Iris pigment epithelial cell (primary cell): Measurements from ENCODE around the gene HSPB2.
"Not testable (repeated sequence)": the region's sequence is repeated elsewhere in the genome, so short reads cannot be mapped to it uniquely, and the experiment has no call there.

Experiments used
- DNase-seq: peaks from one replicate; pipeline ENCODE4 v3.0.0-alpha.2; 2011; ENCODE audit warnings: low read depth

HSPB2 gene

GRCh38 chr11:111912535-111912934 is at the start of gene HSPB2:
HSPB2 (plus strand) TSS chr11:111912734; CDS start chr11:111912830, 96 bp downstream.
- no peak for DNase-seq

- DNase-seq: no peak
These were observed 42.4 kb upstream of the HSPB2 start for GRCh38 chr11:111870113-111870512.

GRCh38 chr11:111870522-111870885 is 42.0 kb upstream of the HSPB2 start:
- DNase-seq: no peak

- peak; percentile 83 for DNase-seq
These were observed 41.4 kb upstream of the HSPB2 start, which contains the start of gene ALG9 for GRCh38 chr11:111870886-111871692. ALG9 (minus strand) TSS chr11:111871581; CDS start chr11:111871482, 99 bp downstream.

GRCh38 chr11:111871693-111872161 is 40.8 kb upstream of the HSPB2 start:
- DNase-seq: no peak

- peak; percentile 17 for DNase-seq
These were observed 34.1 kb upstream of the HSPB2 start for GRCh38 chr11:111878385-111878848.

GRCh38 chr11:111878849-111879636 is 33.5 kb upstream of the HSPB2 start, which contains the start of the genes CFAP68 and FDXACB1:
CFAP68 (plus strand) TSS chr11:111879541; CDS start chr11:111879561, 20 bp downstream.
FDXACB1 (minus strand) TSS chr11:111879165; CDS start chr11:111879132, 33 bp downstream.
- DNase-seq: peak; percentile 98

GRCh38 chr11:111879637-111879960 is 32.9 kb upstream of the HSPB2 start:
- no peak for DNase-seq

GRCh38 chr11:111882202-111882601 is 30.3 kb upstream of the HSPB2 start:
- no peak for DNase-seq

GRCh38 chr11:111885053-111885452 is 27.5 kb upstream of the HSPB2 start:
- DNase-seq: not testable (repeated sequence)

- no peak for DNase-seq
These were observed 26.5 kb upstream of the HSPB2 start for GRCh38 chr11:111886032-111886431.

GRCh38 chr11:111886844-111887243 is 25.7 kb upstream of the HSPB2 start:
- DNase-seq: peak; percentile 6

GRCh38 chr11:111905411-111905810 is 7.1 kb upstream of the HSPB2 start:
- no peak for DNase-seq

GRCh38 chr11:111906680-111907079 is 5.9 kb upstream of the HSPB2 start:
- no peak for DNase-seq

- no peak for DNase-seq
These were observed 3.8 kb upstream of the HSPB2 start for GRCh38 chr11:111908639-111909305.

- no peak for DNase-seq
These were observed 3.2 kb upstream of the HSPB2 start for GRCh38 chr11:111909378-111909777.

- DNase-seq: no peak
These were observed 1.6 kb upstream of the HSPB2 start for GRCh38 chr11:111910676-111911562.

GRCh38 chr11:111911563-111912401 is 752 bp upstream of the HSPB2 start, which contains the start of gene CRYAB:
CRYAB (minus strand) TSS chr11:111911770; CDS start chr11:111911724, 46 bp downstream.
- DNase-seq: peak; percentile 76

GRCh38 chr11:111913031-111913861 is 712 bp downstream of the HSPB2 start:
- DNase-seq: no peak
